GM12891 (cell line): ENCODE measurements around the gene WNK4.
A peak's percentile ranks its signal among the peaks of the same experiment; 100 is the strongest.

Experiments used
- PAX5 ChIP-seq: IDR thresholded peaks from 2 replicates; pipeline ENCODE4 v1.6.1; 2011; ENCODE audit warnings: low read length, moderate library complexity, mild to moderate bottlenecking; ENCODE audit not compliant: insufficient read depth, severe bottlenecking
- POLR2A ChIP-seq: IDR thresholded peaks from 2 replicates; pipeline ENCODE4 v1.6.1; 2011; ENCODE audit warnings: low read depth, low read length, control low read depth
- POLR2AphosphoS5 ChIP-seq: IDR thresholded peaks from 2 replicates; pipeline ENCODE4 v1.6.1; 2011; ENCODE audit warnings: low read depth, low read length, control low read depth
- POU2F2 ChIP-seq: IDR thresholded peaks from 2 replicates; pipeline ENCODE4 v1.6.1; 2011; ENCODE audit warnings: low read depth, mild to moderate bottlenecking, control low read depth, low read length, moderate library complexity
- SPI1 ChIP-seq: IDR thresholded peaks from 2 replicates; pipeline ENCODE4 v1.6.1; 2011; ENCODE audit warnings: low read depth, low read length, control low read depth

DNA sequence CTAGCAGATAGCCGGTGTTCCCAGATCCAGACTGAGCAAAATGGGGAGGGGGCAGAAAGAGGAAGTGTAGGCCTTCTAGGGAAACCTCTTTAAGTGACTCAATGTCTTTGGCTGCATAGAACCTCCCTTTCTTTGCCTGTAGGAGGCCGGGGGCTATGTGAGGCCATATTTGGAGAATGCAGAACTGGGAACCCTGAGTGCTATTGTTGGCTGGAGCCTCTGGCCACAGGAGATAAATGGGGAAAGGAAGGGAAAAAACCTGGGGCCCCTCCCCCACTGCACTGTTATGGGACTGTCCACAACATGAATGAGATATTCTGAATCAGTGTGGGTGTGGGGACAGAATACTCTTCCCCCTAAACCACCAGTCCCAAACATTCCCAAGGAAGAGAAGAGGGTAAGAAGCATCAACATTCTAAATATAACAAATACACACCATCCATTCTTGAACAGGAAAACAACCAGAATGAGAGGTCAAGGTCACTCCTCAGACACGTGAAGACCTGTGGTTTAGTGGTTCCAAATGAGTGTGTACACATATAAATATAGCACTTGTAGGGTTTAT is 4.8 kb upstream of the WNK4 start:
- no peak for TF ChIP-seq PAX5
- TF ChIP-seq POLR2A, result no peak
- TF ChIP-seq SPI1, result peak; percentile 95
- no peak; the same call in 1 of the 2 replicates for TF ChIP-seq POU2F2
- no peak for TF ChIP-seq POLR2AphosphoS5
